ENCODE measurements around the gene SEC14L6.

Gene SEC14L6

DNA sequence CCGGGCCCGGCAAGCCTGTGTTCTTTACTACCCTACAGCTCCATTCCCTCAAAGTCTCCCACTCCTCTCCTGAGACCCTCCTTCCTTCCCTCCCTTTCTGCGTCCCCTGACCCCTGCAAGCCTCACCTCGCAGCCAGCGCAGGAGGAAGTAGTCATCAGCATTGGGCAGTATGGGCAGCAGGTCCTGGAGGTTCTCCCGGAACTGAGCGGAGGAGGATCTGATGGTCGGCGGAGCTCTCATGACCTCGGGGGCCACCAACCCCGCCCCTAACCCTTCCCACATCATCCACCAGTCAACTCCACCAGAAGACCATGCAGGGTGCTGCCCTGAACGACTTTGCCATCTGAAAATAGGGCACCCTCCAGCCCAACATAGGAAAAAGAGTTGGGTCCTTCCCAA, 43.0 kb downstream of the SEC14L6 start:
- Histone ChIP-seq H3K4me1 (ENCODE audit: low read length) (no peaks in the 10 kb centered on the region), H3K4me2 (ENCODE audit: low read depth, low read length) (no peak overlapping the region), H2AFZ (ENCODE audit: low read length) (no peak overlapping the region), H3K27ac (ENCODE audit: low read length) (no peak overlapping the region), H3F3A (ENCODE audit: insufficient read depth, low read length) (no peaks in the 10 kb centered on the region), H3K9ac (ENCODE audit: low read length) (no peak overlapping the region), H3K4me3 (ENCODE audit: low read length) (no peak overlapping the region), H3K79me2 (ENCODE audit: low read length) (no peaks in the 10 kb centered on the region), H4K20me1 (ENCODE audit: insufficient read depth, low read length) (no peaks in the 10 kb centered on the region), H3K9me2 (replicated peaks; ENCODE audit: insufficient read depth, low read length) (no peaks in the 10 kb centered on the region), H3K27me3 (replicated peaks; ENCODE audit: insufficient read depth, low read length) (peaks cover 64% of the 10 kb centered on the region), H3K36me3 (replicated peaks; ENCODE audit: insufficient read depth, low read length) (no peaks in the 10 kb centered on the region), H3K9me3 (replicated peaks; ENCODE audit: insufficient read depth, low read length) (no peaks in the 10 kb centered on the region)
- TF ChIP-seq EZH2phosphoT487 (IDR thresholded peaks at IDR 0.05; ENCODE audit: low read length) = no peak
- TF ChIP-seq, protein P1, sequence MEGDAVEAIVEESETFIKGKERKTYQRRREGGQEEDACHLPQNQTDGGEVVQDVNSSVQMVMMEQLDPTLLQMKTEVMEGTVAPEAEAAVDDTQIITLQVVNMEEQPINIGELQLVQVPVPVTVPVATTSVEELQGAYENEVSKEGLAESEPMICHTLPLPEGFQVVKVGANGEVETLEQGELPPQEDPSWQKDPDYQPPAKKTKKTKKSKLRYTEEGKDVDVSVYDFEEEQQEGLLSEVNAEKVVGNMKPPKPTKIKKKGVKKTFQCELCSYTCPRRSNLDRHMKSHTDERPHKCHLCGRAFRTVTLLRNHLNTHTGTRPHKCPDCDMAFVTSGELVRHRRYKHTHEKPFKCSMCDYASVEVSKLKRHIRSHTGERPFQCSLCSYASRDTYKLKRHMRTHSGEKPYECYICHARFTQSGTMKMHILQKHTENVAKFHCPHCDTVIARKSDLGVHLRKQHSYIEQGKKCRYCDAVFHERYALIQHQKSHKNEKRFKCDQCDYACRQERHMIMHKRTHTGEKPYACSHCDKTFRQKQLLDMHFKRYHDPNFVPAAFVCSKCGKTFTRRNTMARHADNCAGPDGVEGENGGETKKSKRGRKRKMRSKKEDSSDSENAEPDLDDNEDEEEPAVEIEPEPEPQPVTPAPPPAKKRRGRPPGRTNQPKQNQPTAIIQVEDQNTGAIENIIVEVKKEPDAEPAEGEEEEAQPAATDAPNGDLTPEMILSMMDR (IDR thresholded peaks at IDR 0.05; ENCODE audit: low read length) = no peak
- no peak for TF ChIP-seq EZH2 (optimal IDR thresholded peaks at IDR 0.05; ENCODE audit: low read depth, low read length)
- DNase-seq = no peak

DNA sequence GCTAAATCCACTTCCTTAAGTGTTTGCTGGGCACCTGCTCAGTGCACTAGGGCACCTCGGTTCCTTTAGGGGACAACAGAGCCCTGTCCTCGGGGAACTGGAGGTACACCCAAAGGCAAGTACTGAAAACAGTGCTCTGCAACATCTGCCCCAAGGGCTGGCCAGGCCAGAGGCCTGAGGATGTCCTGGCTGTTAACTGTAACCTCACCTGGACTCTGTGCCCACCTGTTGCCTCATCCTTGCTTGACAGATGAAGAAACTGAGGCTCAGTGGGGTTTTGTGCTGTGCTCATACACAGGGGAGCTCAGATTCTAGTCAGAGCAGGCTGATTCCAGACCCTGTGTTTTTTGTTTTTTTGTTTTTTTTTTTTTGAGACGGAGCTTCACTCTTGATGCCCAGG, 43.6 kb downstream of the SEC14L6 start:
- H3K4me1 ChIP-seq (ENCODE audit: low read length) = no peaks in the 10 kb centered on the region
- no peak overlapping the region for H3K4me3 ChIP-seq (ENCODE audit: low read length)
- no peaks in the 10 kb centered on the region for H3K79me2 ChIP-seq (ENCODE audit: low read length)
- no peaks in the 10 kb centered on the region for H3K9me2 ChIP-seq (replicated peaks; ENCODE audit: insufficient read depth, low read length)
- no peaks in the 10 kb centered on the region for H3K36me3 ChIP-seq (replicated peaks; ENCODE audit: insufficient read depth, low read length)
- no peak overlapping the region for H3K4me2 ChIP-seq (ENCODE audit: low read depth, low read length)
- no peak for TF ChIP-seq EZH2 (optimal IDR thresholded peaks at IDR 0.05; ENCODE audit: low read depth, low read length)
- TF ChIP-seq, protein P1 (IDR thresholded peaks at IDR 0.05; ENCODE audit: low read length) = no peak
- TF ChIP-seq EZH2phosphoT487 (IDR thresholded peaks at IDR 0.05; ENCODE audit: low read length) = no peak
- no peaks in the 10 kb centered on the region for H3K9me3 ChIP-seq (replicated peaks; ENCODE audit: insufficient read depth, low read length)
- H3K27me3 ChIP-seq (replicated peaks; ENCODE audit: insufficient read depth, low read length) = peaks cover 71% of the 10 kb centered on the region
- H3K9ac ChIP-seq (ENCODE audit: low read length) = no peak overlapping the region
- H3F3A ChIP-seq (ENCODE audit: insufficient read depth, low read length) = no peaks in the 10 kb centered on the region
- no peak overlapping the region for H2AFZ ChIP-seq (ENCODE audit: low read length)
- no peak overlapping the region for H3K27ac ChIP-seq (ENCODE audit: low read length)
- no peak for DNase-seq
- no peaks in the 10 kb centered on the region for H4K20me1 ChIP-seq (ENCODE audit: insufficient read depth, low read length)

DNA sequence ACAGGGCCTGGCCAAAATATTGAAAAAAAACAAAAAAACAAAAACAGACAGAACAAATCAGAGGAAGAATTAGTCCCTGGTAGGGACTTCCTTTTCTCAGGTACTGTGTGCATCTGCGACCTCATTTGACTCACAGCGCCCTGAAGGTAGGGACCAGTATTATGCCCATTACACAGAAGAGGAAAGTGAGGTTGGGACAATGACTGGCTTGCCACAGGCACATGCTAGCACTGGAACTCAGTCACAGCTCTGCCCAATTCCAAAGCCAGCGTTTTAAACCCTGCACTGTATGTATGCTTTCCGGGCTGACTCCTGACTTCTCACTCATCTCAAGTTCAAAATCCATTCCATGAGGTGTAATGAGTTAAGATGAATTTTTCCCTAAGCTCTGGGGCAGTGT, 44.4 kb downstream of the SEC14L6 start:
- Histone ChIP-seq H3F3A (ENCODE audit: insufficient read depth, low read length) (no peaks in the 10 kb centered on the region), H3K4me2 (ENCODE audit: low read depth, low read length) (no peak overlapping the region), H4K20me1 (ENCODE audit: insufficient read depth, low read length) (no peaks in the 10 kb centered on the region), H3K4me3 (ENCODE audit: low read length) (no peak overlapping the region), H3K27ac (ENCODE audit: low read length) (no peak overlapping the region), H3K9me2 (replicated peaks; ENCODE audit: insufficient read depth, low read length) (no peaks in the 10 kb centered on the region), H3K27me3 (replicated peaks; ENCODE audit: insufficient read depth, low read length) (peaks cover 78% of the 10 kb centered on the region), H3K79me2 (ENCODE audit: low read length) (no peaks in the 10 kb centered on the region), H3K9me3 (replicated peaks; ENCODE audit: insufficient read depth, low read length) (no peaks in the 10 kb centered on the region), H3K4me1 (ENCODE audit: low read length) (no peaks in the 10 kb centered on the region), H3K9ac (ENCODE audit: low read length) (no peak overlapping the region), H2AFZ (ENCODE audit: low read length) (no peak overlapping the region), H3K36me3 (replicated peaks; ENCODE audit: insufficient read depth, low read length) (no peaks in the 10 kb centered on the region)
- no peak for DNase-seq
- TF ChIP-seq EZH2phosphoT487 (IDR thresholded peaks at IDR 0.05; ENCODE audit: low read length) (no peak), EZH2 (optimal IDR thresholded peaks at IDR 0.05; ENCODE audit: low read depth, low read length) (no peak)
- TF ChIP-seq, protein P1 (IDR thresholded peaks at IDR 0.05; ENCODE audit: low read length) = no peak
